Large intestine (tissue), 3 donors: ENCODE measurements around the gene ELF1. TPM values are rescaled to one million over a fixed set of nuclear protein-coding genes. Genes with fewer than 3 reads are reported as not detected.
"Not testable (repeated sequence)": the region's sequence is repeated elsewhere in the genome, so short reads cannot be mapped to it uniquely, and the experiment has no call there.

Experiments used
- DNase-seq, 2 donors: peaks; one replicate each; pipeline versions ENCODE4 v3.0.0 to v3.0.0-alpha.2; 2013
- H3K27ac ChIP-seq: one replicate; pipeline ENCODE4 v1.5.1; 2013; ENCODE audit warnings: low read length
- H3K27me3 ChIP-seq: 2 replicates; pipeline ENCODE4 v1.6.1; 2013; ENCODE audit warnings: low read length; ENCODE audit not compliant: control insufficient read depth, insufficient read depth
- H3K36me3 ChIP-seq: 2 replicates; pipeline ENCODE4 v1.6.1; 2013; ENCODE audit warnings: low read length; ENCODE audit not compliant: control insufficient read depth, insufficient read depth
- H3K4me1 ChIP-seq: one replicate; pipeline ENCODE4 v1.6.1; 2013; ENCODE audit warnings: low read length; ENCODE audit not compliant: control insufficient read depth, insufficient read depth
- H3K4me3 ChIP-seq: one replicate; pipeline ENCODE4 v1.5.1; 2013; ENCODE audit warnings: low read length
- H3K9me3 ChIP-seq: one replicate; pipeline ENCODE4 v1.6.1; 2013; ENCODE audit warnings: mild to moderate bottlenecking, low read depth, low read length, moderate library complexity; ENCODE audit not compliant: control insufficient read depth
- WGBS: methylation state at CpG from one replicate; pipeline ENCODE4 v1.1.5; 2013; ENCODE audit warnings: low lambda C conversion rate; ENCODE audit not compliant: insufficient coverage; 5-methylcytosine and 5-hydroxymethylcytosine counted together
- polyA plus RNA-seq: library from polyadenylated mRNA; unstranded; fragments of 120-200 nt; gene quantifications from one replicate; pipeline ENCODE4 v1.2.1, GENCODE V29; 2013

ELF1 gene
- polyA plus RNA-seq, 1 donor, result 87.2 TPM

GRCh38 chr13:40893573-40893972, 125.5 kb downstream of the ELF1 start:
- not testable (repeated sequence) for H3K27me3 ChIP-seq, H3K36me3 ChIP-seq, H3K9me3 ChIP-seq, DNase-seq, H3K4me3 ChIP-seq
- Histone ChIP-seq H3K4me1 (peaks cover 29% of the 10 kb centered on the region), H3K27ac (peak overlapping the region; percentile 26)
- no CpG with 5 or more reads among the region's 3 CpGs for WGBS

GRCh38 chr13:40886017-40886416, 133.1 kb downstream of the ELF1 start:
- Histone ChIP-seq H3K27ac (no peak overlapping the region), H3K36me3 (no peaks in the 10 kb centered on the region), H3K9me3 (peaks cover 3% of the 10 kb centered on the region), H3K4me1 (no peaks in the 10 kb centered on the region), H3K27me3 (no peaks in the 10 kb centered on the region), H3K4me3 (no peak overlapping the region)
- WGBS, result 100% methylated on average over 1 of the region's 3 CpGs
- no peak for DNase-seq

GRCh38 chr13:40884175-40884574, 134.9 kb downstream of the ELF1 start:
- WGBS, result no CpG with 5 or more reads among the region's 1 CpG
- H3K36me3 ChIP-seq, result peaks cover 13% of the 10 kb centered on the region
- H3K4me1 ChIP-seq, H3K4me3 ChIP-seq, H3K27me3 ChIP-seq, DNase-seq, H3K27ac ChIP-seq: not testable (repeated sequence)
- H3K9me3 ChIP-seq, result peaks cover 13% of the 10 kb centered on the region

Other genes with a start within 250 kb of the ELF1 start
- 35.2 TPM for gene MRPS31, start 248.1 kb downstream of the ELF1 start, polyA plus RNA-seq
- gene SLC25A15, start 229.7 kb downstream of the ELF1 start, polyA plus RNA-seq, result 33.3 TPM
- 21.4 TPM for gene WBP4, start 42.2 kb upstream of the ELF1 start, polyA plus RNA-seq
- gene KBTBD6, start 113.5 kb upstream of the ELF1 start, polyA plus RNA-seq, result 10.3 TPM
- 10.3 TPM for gene KBTBD7, start 175.3 kb upstream of the ELF1 start, polyA plus RNA-seq
- gene MTRF1, start 244.3 kb upstream of the ELF1 start, polyA plus RNA-seq, result 18.6 TPM